Esophagus (tissue), 2 donors: Measurements from ENCODE around the gene TMEM51. TPM values are rescaled to one million over a fixed set of nuclear protein-coding genes. Genes with fewer than 3 reads are reported as not detected.

Experiments
- H3K27ac ChIP-seq, 2 donors: one replicate each; pipeline ENCODE4 v1.5.1; 2013; ENCODE audit warnings: low read depth in 2 of 2, mild to moderate bottlenecking in 2 of 2, inconsistent platforms in 1 of 2, low read length in 1 of 2, moderate library complexity in 1 of 2
- H3K27me3 ChIP-seq, 2 donors: one replicate each; pipeline ENCODE4 v1.6.1; 2013; ENCODE audit warnings: low read length in 2 of 2, control low read depth in 1 of 2, mild to moderate bottlenecking in 1 of 2; ENCODE audit not compliant: insufficient read depth in 2 of 2, control insufficient read depth in 1 of 2
- H3K36me3 ChIP-seq, 2 donors: one replicate each; pipeline ENCODE4 v1.6.1; 2013; ENCODE audit warnings: low read length in 1 of 2; ENCODE audit not compliant: control insufficient read depth in 2 of 2, insufficient read depth in 2 of 2
- H3K4me1 ChIP-seq, 2 donors: one replicate each; pipeline ENCODE4 v1.6.1; 2013; ENCODE audit warnings: low read length in 1 of 2; ENCODE audit not compliant: control insufficient read depth in 2 of 2, insufficient read depth in 2 of 2
- H3K4me3 ChIP-seq, 2 donors: one replicate each; pipeline ENCODE4 v1.5.1; 2013; ENCODE audit warnings: low read length in 2 of 2, mild to moderate bottlenecking in 2 of 2, low read depth in 1 of 2, moderate library complexity in 1 of 2
- H3K9me3 ChIP-seq, 2 donors: one replicate each; pipeline ENCODE4 v1.6.1; 2013; ENCODE audit warnings: mild to moderate bottlenecking in 2 of 2, low read depth in 1 of 2, low read length in 1 of 2, moderate library complexity in 1 of 2; ENCODE audit not compliant: control insufficient read depth in 2 of 2, insufficient read depth in 1 of 2
- WGBS, 2 donors: extraction: QIAGEN DNeasy Blood & Tissue Kit; methylation state at CpG; one replicate each; pipeline ENCODE4 v1.1.7; 2013; 5-methylcytosine and 5-hydroxymethylcytosine counted together
- polyA plus RNA-seq, 2 donors: library from polyadenylated mRNA; stranded (reverse); fragments of 200-250 nt; gene quantifications; one replicate each; pipeline ENCODE4 v1.2.3, GENCODE V29; 2013
- donor health status: healthy with polysubstance abuse.
- donor health status: Bipolar disorder and iron deficiency.

Gene TMEM51
- polyA plus RNA-seq, 2 donors, result 7.4 to 15.4 TPM

DNA sequence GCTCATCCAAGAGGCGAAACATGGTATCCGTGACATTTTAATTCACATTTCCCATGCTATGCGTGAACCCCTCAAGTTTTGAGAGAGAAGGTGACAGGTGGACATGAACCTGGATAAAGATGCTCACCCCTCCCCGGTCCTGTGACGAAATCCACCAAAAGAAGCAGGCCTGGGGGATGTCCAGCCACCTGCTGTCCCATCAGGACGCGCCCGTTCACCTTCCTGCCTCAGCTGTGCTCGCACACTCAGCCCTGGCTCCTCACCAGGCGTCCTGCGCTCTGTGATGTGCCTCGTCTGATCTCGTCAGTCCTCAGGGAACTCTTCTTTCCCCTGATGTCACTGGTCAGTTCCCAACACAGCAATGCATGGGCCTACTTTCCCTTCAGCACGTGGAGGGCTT, 103.8 kb downstream of the TMEM51 start:
- H3K4me1 ChIP-seq, result peaks cover 3% of the 10 kb centered on the region in 2 donors

DNA sequence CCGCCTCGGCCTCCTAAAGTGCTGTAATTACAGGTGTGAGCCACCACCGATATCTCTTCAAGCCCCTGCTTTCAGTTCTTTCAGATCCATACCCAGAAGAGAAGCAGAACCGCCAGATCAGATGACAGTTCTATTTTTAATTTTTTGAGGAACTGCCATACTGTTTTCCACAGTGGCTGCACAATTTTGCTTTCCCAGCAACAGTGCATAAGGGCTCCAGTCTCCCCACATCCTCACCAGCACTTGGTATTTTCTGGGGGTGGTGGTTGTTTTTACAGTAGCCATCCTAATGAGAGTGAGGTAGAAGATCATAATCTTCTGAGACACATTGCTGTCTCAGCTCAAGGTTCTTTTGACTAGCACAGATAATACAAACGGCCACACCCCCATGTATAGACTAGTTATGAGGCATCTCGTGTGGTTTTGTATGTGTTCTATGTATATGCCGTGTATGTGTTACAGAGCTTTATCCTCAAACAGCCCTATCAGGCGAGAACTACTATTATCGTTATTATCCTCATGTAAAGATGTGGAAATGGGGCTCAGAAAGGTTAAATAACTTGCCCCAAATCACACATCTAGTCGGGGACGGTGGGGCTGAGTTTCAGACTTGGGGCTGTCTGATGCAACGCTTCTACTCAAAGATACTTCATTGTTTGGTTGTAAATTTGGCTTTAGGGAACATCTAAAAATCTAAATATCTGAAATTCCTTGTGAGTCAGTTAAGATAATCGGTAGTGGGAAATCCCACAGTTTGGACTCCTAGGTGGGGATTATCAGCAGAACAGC, 105.5 kb downstream of the TMEM51 start:
- Histone ChIP-seq H3K4me3 (no peak overlapping the region), H3K27ac (no peak overlapping the region), H3K4me1 (peaks cover 3% of the 10 kb centered on the region in 2 donors), H3K36me3 (no peaks in the 10 kb centered on the region), H3K9me3 (no peaks in the 10 kb centered on the region), H3K27me3 (no peaks in the 10 kb centered on the region)
- WGBS, 2 donors, result 76 to 79% methylated on average over 13 of the region's 13 CpGs

More for the DNA sequence above, 103.8 kb downstream of the TMEM51 start:
- Histone ChIP-seq H3K9me3 (no peaks in the 10 kb centered on the region), H3K4me3 (no peak overlapping the region), H3K27ac (no peak overlapping the region), H3K36me3 (no peaks in the 10 kb centered on the region), H3K27me3 (no peaks in the 10 kb centered on the region)
- 75 to 85% methylated on average over 14 of the region's 14 CpGs for WGBS, 2 donors

DNA sequence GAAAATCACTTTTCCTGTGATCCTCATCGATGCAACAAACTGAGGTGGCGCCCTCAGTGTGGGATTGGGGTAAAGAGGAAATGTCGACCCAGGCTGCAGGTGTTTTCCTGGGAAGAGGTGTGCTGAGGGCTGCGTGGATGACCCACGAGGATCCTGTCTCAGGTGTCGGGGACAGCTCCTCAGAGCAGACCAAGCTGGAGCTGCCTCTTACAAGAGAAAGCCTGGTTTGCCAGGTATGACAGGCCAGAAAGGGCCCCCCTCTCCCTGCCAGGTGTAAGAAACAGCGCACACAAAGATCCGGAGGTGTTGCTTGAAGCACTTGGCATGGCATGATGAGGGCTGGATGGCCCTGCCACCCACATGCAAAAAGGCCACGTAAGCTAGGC, 106.1 kb downstream of the TMEM51 start:
- H3K9me3 ChIP-seq, result no peaks in the 10 kb centered on the region
- H3K27me3 ChIP-seq, result no peaks in the 10 kb centered on the region
- H3K4me3 ChIP-seq, result no peak overlapping the region
- H3K4me1 ChIP-seq, result peaks cover 3% of the 10 kb centered on the region in 2 donors
- 90 to 91% methylated on average over 9 of the region's 9 CpGs for WGBS, 2 donors
- H3K27ac ChIP-seq, result no peak overlapping the region
- no peaks in the 10 kb centered on the region for H3K36me3 ChIP-seq

DNA sequence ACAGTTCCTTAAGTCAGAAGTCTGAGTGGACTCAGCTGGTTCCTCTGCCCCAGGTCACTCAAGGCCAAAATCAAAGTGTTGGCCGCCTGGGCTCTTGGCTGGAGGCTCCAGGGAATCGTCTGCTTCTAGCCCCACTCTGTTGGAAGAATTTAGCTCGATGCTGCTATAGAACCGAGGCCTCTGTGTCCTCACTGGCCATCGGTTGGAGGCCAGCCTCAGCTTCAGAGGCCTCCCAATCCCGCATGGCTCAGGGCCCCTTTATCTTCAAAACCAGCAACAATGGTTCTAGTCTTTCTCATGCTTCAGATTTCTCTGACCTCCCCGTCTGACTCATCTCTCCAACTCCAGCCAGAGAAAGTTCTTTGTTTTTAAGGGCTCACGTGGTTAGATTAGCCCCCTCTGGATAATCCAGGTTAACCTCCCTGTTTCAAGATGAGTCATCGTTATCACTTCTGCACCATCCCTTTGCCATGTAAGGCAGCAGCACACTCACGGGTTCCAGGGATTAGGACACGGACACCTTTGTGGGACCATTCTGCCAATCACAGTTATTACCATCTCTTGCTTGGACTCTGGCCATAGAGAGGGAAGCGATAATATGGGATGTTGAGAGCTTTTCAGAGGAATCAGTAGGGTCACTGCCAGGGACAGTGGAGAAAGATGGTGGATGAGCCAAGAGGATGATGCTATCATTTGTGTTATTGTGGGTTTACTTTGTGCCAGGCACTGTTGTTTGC, 107.0 kb downstream of the TMEM51 start:
- Histone ChIP-seq H3K36me3 (no peaks in the 10 kb centered on the region), H3K4me1 (peaks cover 3% of the 10 kb centered on the region in 2 donors), H3K9me3 (no peaks in the 10 kb centered on the region), H3K4me3 (no peak overlapping the region), H3K27ac (no peak overlapping the region), H3K27me3 (no peaks in the 10 kb centered on the region)
- WGBS, 2 donors, result 56 to 59% methylated on average over 12 of the region's 12 CpGs

DNA sequence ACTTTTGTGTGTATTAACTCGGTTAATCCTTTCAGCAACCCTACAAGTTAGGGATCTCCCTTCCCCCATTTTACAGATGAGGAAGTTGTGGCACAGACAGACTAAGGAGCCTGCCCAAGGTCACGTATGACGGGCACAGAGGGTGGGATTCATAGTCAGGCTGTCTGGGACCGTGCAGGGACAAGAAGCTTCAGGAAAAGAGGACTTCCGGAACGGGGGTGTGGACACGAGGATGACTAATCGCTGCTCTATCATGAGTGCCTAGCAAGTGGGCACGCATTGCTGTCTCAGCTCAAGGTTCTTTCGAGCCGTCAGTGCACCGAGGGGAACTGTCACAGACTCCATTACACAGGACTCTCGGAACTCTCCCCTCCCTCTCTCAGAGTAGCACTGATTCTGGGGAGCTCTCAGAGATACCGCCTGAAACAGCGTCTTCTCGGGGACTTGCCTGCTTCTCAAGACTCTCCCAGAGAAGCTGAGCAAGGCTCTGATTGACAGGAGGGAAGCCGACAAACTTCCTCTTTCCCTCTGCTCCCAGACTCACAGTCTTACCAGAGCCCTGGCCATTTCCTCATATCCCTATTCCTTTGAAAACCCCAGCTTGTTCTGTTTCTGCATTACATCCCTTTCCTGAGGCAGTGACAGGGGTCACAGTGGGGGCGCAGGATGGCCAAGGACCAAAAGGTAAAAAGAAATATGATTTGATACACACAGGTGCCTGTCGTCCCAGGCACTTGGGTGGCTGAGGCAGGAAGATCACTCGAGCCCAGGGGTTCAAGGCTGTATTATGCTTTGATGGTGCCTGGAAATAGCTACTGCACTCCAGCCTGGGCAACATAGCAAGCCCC, 107.8 kb downstream of the TMEM51 start:
- H3K9me3 ChIP-seq, result no peaks in the 10 kb centered on the region
- H3K27ac ChIP-seq, result peak overlapping the region; percentile 34 to 51
- WGBS, 2 donors, result 35 to 42% methylated on average over 20 of the region's 20 CpGs
- no peak overlapping the region for H3K4me3 ChIP-seq
- H3K4me1 ChIP-seq, result peaks cover 3% of the 10 kb centered on the region in 2 donors
- no peaks in the 10 kb centered on the region for H3K27me3 ChIP-seq
- H3K36me3 ChIP-seq, result no peaks in the 10 kb centered on the region

DNA sequence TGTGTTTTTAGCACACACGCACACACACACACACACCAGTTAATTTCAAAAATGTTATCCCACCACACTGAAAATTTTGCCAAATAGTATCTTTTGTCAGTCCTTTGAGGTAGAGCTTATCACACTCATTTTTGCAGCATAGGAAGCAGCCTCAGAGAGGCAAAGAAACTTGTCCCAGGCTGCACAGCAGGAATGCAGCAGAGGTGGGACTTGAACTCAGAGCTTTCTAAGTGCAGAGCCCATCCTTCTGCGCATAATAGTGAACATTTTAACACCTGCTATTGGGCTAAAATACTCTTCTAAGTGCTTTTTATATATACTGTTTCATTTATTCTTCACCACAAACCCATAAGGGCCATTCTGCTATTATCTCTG, 108.4 kb downstream of the TMEM51 start:
- Histone ChIP-seq H3K27ac (no peak overlapping the region), H3K4me3 (no peak overlapping the region), H3K9me3 (no peaks in the 10 kb centered on the region), H3K27me3 (no peaks in the 10 kb centered on the region), H3K36me3 (no peaks in the 10 kb centered on the region), H3K4me1 (peaks cover 3% of the 10 kb centered on the region in 2 donors)
- WGBS, 2 donors, result 93 to 97% methylated on average over 2 of the region's 2 CpGs

DNA sequence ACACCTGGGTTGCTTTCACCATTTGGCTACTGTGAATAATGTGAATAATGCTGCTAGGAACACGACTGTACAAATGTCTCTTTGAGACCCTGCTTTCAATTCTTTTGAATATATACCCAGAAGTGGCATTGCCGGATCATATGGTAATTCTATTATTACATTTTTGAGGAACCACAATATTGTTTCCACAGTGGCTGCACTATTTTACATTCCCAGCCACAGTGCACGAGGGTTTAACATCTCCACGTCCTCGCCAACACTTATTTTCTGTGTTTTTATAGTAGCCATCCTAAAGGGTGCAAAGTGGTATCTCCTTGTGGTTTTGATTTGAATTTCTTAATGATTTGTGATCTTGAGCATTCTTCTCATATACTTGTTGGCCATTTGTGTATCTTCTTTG, 109.2 kb downstream of the TMEM51 start:
- H3K36me3 ChIP-seq, result no peaks in the 10 kb centered on the region
- no peak overlapping the region for H3K27ac ChIP-seq
- H3K4me1 ChIP-seq, result peaks cover 3% of the 10 kb centered on the region in 2 donors
- no peaks in the 10 kb centered on the region for H3K27me3 ChIP-seq
- no peaks in the 10 kb centered on the region for H3K9me3 ChIP-seq
- WGBS, 2 donors, result 86 to 87% methylated on average over 5 of the region's 5 CpGs
- no peak overlapping the region for H3K4me3 ChIP-seq

DNA sequence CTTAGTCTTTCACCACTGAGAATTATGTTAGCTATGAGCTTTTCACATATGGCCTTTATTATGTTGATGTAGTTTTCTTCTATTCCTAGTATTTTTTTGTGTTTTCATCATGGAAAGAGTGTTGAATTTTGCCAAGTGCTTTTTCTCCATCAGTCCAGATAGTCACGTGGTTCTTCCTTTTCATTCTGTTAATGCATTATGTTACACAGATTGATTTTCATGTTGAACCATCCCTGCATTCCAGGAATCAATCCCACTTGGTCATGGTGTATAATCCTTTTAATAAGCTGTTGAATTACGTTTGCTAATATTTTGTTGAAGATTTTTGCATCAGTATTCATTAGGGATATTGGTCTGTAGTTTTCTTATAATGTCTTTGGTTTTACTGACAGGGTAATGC, 111.2 kb downstream of the TMEM51 start:
- WGBS, 2 donors, result 77 to 80% methylated on average over 2 of the region's 2 CpGs
- Histone ChIP-seq H3K9me3 (no peaks in the 10 kb centered on the region), H3K36me3 (no peaks in the 10 kb centered on the region), H3K27ac (no peak overlapping the region), H3K4me3 (no peak overlapping the region), H3K4me1 (peaks cover 3% of the 10 kb centered on the region in 2 donors), H3K27me3 (no peaks in the 10 kb centered on the region)
